Activated CD8-positive, alpha-beta memory T cell treated with anti-CD3 and anti-CD28 coated beads for 4 hours (primary cell): ENCODE data around the gene POLD3.
"Not testable (repeated sequence)": the region's sequence is repeated elsewhere in the genome, so short reads cannot be mapped to it uniquely, and the experiment has no call there.

Source experiments
- DNase-seq, 2 donors: peaks; one replicate each; pipeline ENCODE4 v3.0.0-alpha.2; 2020; ENCODE audit warnings: low read depth in 2 of 2

Gene POLD3

GRCh38 chr11:74583024-74583624 lies 9.3 kb upstream of the POLD3 start:
- no peak for DNase-seq

GRCh38 chr11:74590492-74590891 lies 1.9 kb upstream of the POLD3 start:
- DNase-seq: not testable (repeated sequence)

- no peak for DNase-seq
Observed at GRCh38 chr11:74592063-74592440, 330 bp upstream of the POLD3 start.

GRCh38 chr11:74593463-74593862 lies 1.1 kb downstream of the POLD3 start:
- no peak for DNase-seq

GRCh38 chr11:74602637-74603556 lies 10.5 kb downstream of the POLD3 start:
- no peak for DNase-seq

- DNase-seq: no peak
Observed at GRCh38 chr11:74603845-74604244, 11.5 kb downstream of the POLD3 start.

- no peak for DNase-seq
Observed at GRCh38 chr11:74604311-74604710, 11.9 kb downstream of the POLD3 start.

- DNase-seq: no peak
Observed at GRCh38 chr11:74605403-74605802, 13.0 kb downstream of the POLD3 start.

GRCh38 chr11:74608431-74608830 lies 16.0 kb downstream of the POLD3 start:
- DNase-seq: no peak

GRCh38 chr11:74611369-74611861 lies 19.0 kb downstream of the POLD3 start:
- DNase-seq: no peak

- DNase-seq: no peak
Observed at GRCh38 chr11:74612877-74613276, 20.5 kb downstream of the POLD3 start.

GRCh38 chr11:74615311-74615710 lies 22.9 kb downstream of the POLD3 start:
- no peak for DNase-seq

- no peak for DNase-seq
Observed at GRCh38 chr11:74615988-74616387, 23.6 kb downstream of the POLD3 start.

- DNase-seq: no peak
Observed at GRCh38 chr11:74620531-74620930, 28.1 kb downstream of the POLD3 start.

- DNase-seq: no peak
Observed at GRCh38 chr11:74626130-74626529, 33.7 kb downstream of the POLD3 start.

GRCh38 chr11:74626604-74627003 lies 34.2 kb downstream of the POLD3 start:
- no peak for DNase-seq

GRCh38 chr11:74627381-74627780 lies 35.0 kb downstream of the POLD3 start:
- no peak for DNase-seq

- no peak for DNase-seq
Observed at GRCh38 chr11:74630043-74630442, 37.7 kb downstream of the POLD3 start.

GRCh38 chr11:74633406-74634393 lies 41.3 kb downstream of the POLD3 start:
- no peak for DNase-seq

GRCh38 chr11:74634537-74634936 lies 42.2 kb downstream of the POLD3 start:
- DNase-seq: no peak

- DNase-seq: no peak
Observed at GRCh38 chr11:74636630-74637184, 44.3 kb downstream of the POLD3 start.

GRCh38 chr11:74637700-74638099 lies 45.3 kb downstream of the POLD3 start:
- no peak for DNase-seq
